Measurements from ENCODE around the gene DRICH1. TPM values are rescaled to one million over a fixed set of nuclear protein-coding genes. Genes with fewer than 3 reads are reported as not detected.
"Not testable (repeated sequence)": the region's sequence is repeated elsewhere in the genome, so short reads cannot be mapped to it uniquely, and the experiment has no call there.

DRICH1 gene
- total and polyA plus RNA-seq, 2 experiments from 2014 or later = not detected

DNA sequence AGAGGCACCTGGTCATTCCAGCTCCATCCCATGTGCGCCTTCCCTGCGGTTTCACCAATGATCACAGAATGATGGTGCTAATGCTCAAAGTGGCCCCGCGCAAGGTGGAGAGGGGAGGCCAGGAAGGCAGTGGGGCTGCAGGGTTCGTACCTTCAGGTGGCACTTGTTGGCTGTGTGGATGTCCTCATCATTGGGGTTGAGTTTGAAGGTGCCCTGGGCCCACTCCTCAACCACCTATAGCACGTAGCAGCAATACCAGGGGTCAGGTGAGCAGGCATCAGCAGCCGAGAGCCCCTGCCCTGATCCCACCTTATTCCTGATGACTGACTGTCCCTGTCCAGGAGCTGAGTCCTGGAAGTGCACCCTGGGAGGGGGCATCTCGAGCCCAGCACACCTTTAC is 20.6 kb upstream of the DRICH1 start:
- no peak overlapping the region for H3K4me2 ChIP-seq (ENCODE audit: unreplicated experiment)
- in situ Hi-C loops (cut with MboI) = no loop called here
- TF ChIP-seq EZH2 (IDR thresholded peaks at IDR 0.05; ENCODE audit: insufficient read depth, poor library complexity, severe bottlenecking) = no peak
- TF ChIP-seq EZH2phosphoT487 (IDR thresholded peaks at IDR 0.05; ENCODE audit: insufficient read depth, low read depth) = no peak

DNA sequence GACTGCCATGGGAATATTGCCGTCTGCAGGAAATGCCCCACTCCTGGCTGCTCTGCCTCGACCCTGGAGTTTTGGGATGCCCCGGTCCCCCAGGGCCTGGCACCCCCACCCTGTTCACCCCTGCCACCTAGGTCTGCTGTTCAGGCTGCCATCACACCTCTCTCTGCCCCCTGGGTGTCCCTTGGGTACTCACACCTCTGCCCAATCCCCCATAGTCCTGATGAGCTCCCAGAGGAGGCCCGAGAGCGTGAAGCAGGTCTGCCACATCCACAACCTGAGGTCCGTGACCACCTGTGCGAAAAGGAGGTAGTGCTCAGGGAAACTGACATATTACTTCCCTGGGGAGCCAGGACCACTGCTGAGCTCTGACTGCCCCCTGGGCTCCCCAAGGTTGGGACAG is 20.2 kb upstream of the DRICH1 start:
- H3K27me3 ChIP-seq (replicated peaks; ENCODE audit: insufficient read depth) = no peaks in the 10 kb centered on the region
- no peak overlapping the region for H2AFZ ChIP-seq
- H3K36me3 ChIP-seq (ENCODE audit: low read depth) = no peaks in the 10 kb centered on the region
- no peaks in the 10 kb centered on the region for H3K9me3 ChIP-seq (ENCODE audit: low read depth)
- no peaks in the 10 kb centered on the region for H3K79me2 ChIP-seq (ENCODE audit: insufficient read depth)
- H4K20me1 ChIP-seq (ENCODE audit: insufficient read depth) = no peaks in the 10 kb centered on the region
- no peak for DNase-seq
- no peak overlapping the region for H3K9ac ChIP-seq
- no peak overlapping the region for H3K27ac ChIP-seq
- no peak overlapping the region for H3K4me3 ChIP-seq
- TF ChIP-seq EZH2 (IDR thresholded peaks at IDR 0.05; ENCODE audit: insufficient read depth, poor library complexity, severe bottlenecking) = no peak
- no peak for TF ChIP-seq EZH2phosphoT487 (IDR thresholded peaks at IDR 0.05; ENCODE audit: insufficient read depth, low read depth)
- H3K4me1 ChIP-seq (ENCODE audit: insufficient read depth) = no peaks in the 10 kb centered on the region
- H3F3A ChIP-seq (ENCODE audit: insufficient read depth) = no peaks in the 10 kb centered on the region
- in situ Hi-C loops (cut with MboI) = no loop called here
- 91 to 97% methylated on average over 5 to 7 of the region's 7 CpGs for WGBS, 2 experiments (ENCODE audit: low coverage in 1 of 2, low lambda C conversion rate in 2 of 2, missing lambda C conversion rate in 2 of 2)
- H3K9me2 ChIP-seq (ENCODE audit: insufficient read depth) = no peaks in the 10 kb centered on the region
- no peak overlapping the region for H3K4me2 ChIP-seq (ENCODE audit: unreplicated experiment)

More for the DNA sequence above, 20.6 kb upstream of the DRICH1 start:
- Histone ChIP-seq H3K9me3 (ENCODE audit: low read depth) (no peaks in the 10 kb centered on the region), H3K27me3 (replicated peaks; ENCODE audit: insufficient read depth) (no peaks in the 10 kb centered on the region), H3K4me1 (ENCODE audit: insufficient read depth) (no peaks in the 10 kb centered on the region), H3K36me3 (ENCODE audit: low read depth) (no peaks in the 10 kb centered on the region), H3K79me2 (ENCODE audit: insufficient read depth) (no peaks in the 10 kb centered on the region), H3K27ac (no peak overlapping the region), H4K20me1 (ENCODE audit: insufficient read depth) (no peaks in the 10 kb centered on the region), H3K4me3 (no peak overlapping the region), H3K9me2 (ENCODE audit: insufficient read depth) (no peaks in the 10 kb centered on the region), H2AFZ (no peak overlapping the region), H3K9ac (no peak overlapping the region), H3F3A (ENCODE audit: insufficient read depth) (no peaks in the 10 kb centered on the region)
- DNase-seq = no peak
- WGBS, 2 experiments (ENCODE audit: low coverage in 1 of 2, low lambda C conversion rate in 2 of 2, missing lambda C conversion rate in 2 of 2) = 81 to 85% methylated on average over 8 of the region's 8 CpGs

DNA sequence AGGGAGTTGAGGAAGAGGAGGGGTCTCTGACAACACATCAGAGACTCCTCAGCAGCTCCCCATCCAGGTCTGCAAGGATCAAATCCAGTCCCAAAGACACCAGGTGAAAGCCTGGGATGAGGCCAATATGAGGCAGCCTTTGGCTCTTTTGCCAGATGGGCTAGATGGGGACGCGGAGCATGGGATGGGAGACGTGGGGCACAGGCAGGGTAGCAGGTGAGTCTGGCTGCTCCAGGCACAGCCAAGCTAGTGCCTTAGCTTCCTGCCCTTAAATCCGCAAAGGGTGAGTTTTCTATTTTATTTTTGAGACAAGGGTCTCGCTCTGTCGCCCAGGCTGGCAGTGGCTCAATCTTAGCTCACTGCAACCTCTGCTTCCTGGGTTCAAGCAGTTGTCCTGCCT is 19.6 kb upstream of the DRICH1 start:
- Histone ChIP-seq H4K20me1 (ENCODE audit: insufficient read depth) (no peaks in the 10 kb centered on the region), H3K27me3 (replicated peaks; ENCODE audit: insufficient read depth) (no peaks in the 10 kb centered on the region), H3K4me2 (ENCODE audit: unreplicated experiment) (no peak overlapping the region), H2AFZ (no peak overlapping the region), H3K9me3 (ENCODE audit: low read depth) (no peaks in the 10 kb centered on the region), H3K79me2 (ENCODE audit: insufficient read depth) (no peaks in the 10 kb centered on the region), H3K4me1 (ENCODE audit: insufficient read depth) (no peaks in the 10 kb centered on the region), H3K27ac (no peak overlapping the region), H3K36me3 (ENCODE audit: low read depth) (no peaks in the 10 kb centered on the region), H3F3A (ENCODE audit: insufficient read depth) (no peaks in the 10 kb centered on the region), H3K4me3 (no peak overlapping the region), H3K9ac (no peak overlapping the region), H3K9me2 (ENCODE audit: insufficient read depth) (no peaks in the 10 kb centered on the region)
- WGBS, 2 experiments (ENCODE audit: low coverage in 1 of 2, low lambda C conversion rate in 2 of 2, missing lambda C conversion rate in 2 of 2) = 85 to 86% methylated on average over 6 of the region's 6 CpGs
- in situ Hi-C loops (cut with MboI) = no loop called here
- TF ChIP-seq EZH2phosphoT487 (IDR thresholded peaks at IDR 0.05; ENCODE audit: insufficient read depth, low read depth) (no peak), EZH2 (IDR thresholded peaks at IDR 0.05; ENCODE audit: insufficient read depth, poor library complexity, severe bottlenecking) (no peak)
- DNase-seq = no peak

DNA sequence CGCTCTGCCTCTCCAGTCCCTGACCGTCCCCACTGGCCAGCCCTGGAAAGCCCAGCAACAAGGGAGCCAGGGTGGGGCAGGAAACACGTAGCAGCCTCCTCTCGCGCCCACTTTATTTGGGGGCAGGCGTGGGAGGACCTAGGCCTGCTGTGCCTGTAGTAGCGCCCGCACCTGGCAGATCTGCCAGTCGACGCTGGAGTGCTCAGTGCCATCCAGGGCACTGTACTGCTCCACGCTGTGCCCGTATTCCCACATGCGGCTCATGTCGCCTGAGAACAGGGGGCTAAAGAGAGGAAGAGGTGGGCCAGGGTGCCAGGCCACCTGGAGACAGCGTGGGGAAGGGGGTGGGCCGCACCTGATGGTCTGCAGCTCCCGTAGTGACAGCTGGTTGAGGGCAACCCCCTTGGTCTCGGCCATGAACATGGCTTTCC is 17.0 kb upstream of the DRICH1 start:
- Histone ChIP-seq H2AFZ (no peak overlapping the region), H3K27me3 (replicated peaks; ENCODE audit: insufficient read depth) (no peaks in the 10 kb centered on the region), H3K4me3 (no peak overlapping the region), H3K9me2 (ENCODE audit: insufficient read depth) (no peaks in the 10 kb centered on the region), H4K20me1 (ENCODE audit: insufficient read depth) (no peaks in the 10 kb centered on the region), H3K9ac (no peak overlapping the region), H3K9me3 (ENCODE audit: low read depth) (no peaks in the 10 kb centered on the region), H3K36me3 (ENCODE audit: low read depth) (no peaks in the 10 kb centered on the region), H3K27ac (no peak overlapping the region), H3F3A (ENCODE audit: insufficient read depth) (no peaks in the 10 kb centered on the region), H3K4me1 (ENCODE audit: insufficient read depth) (no peaks in the 10 kb centered on the region), H3K4me2 (ENCODE audit: unreplicated experiment) (no peak overlapping the region), H3K79me2 (ENCODE audit: insufficient read depth) (no peaks in the 10 kb centered on the region)
- 87 to 89% methylated on average over 15 to 18 of the region's 18 CpGs for WGBS, 2 experiments (ENCODE audit: low coverage in 1 of 2, low lambda C conversion rate in 2 of 2, missing lambda C conversion rate in 2 of 2)
- TF ChIP-seq EZH2 (IDR thresholded peaks at IDR 0.05; ENCODE audit: insufficient read depth, poor library complexity, severe bottlenecking) (no peak), EZH2phosphoT487 (IDR thresholded peaks at IDR 0.05; ENCODE audit: insufficient read depth, low read depth) (no peak)
- no peak for DNase-seq
- in situ Hi-C loops (cut with MboI) = no loop called here

DNA sequence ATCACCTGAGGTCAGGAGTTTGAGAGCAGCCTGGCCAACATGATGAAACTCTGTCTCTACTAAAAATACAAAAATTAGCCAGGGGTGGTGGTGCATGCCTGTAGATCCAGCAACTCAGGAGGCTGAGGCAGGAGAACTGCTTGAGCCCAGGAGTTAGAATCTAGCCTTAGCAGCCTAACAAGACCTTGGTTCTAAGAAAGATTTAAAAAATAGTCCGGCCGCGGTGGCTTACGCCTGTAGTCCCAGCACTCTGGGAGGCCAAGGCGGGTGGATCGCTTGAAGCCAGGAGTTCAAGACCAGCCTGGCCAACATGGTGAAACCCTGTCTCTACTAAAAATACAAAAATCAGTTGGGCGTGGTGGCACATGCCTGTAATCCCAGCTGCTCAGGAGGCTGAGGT is 14.4 kb upstream of the DRICH1 start:
- 94 to 97% methylated on average over 6 to 7 of the region's 7 CpGs for WGBS, 2 experiments (ENCODE audit: low coverage in 1 of 2, low lambda C conversion rate in 2 of 2, missing lambda C conversion rate in 2 of 2)
- in situ Hi-C loops (cut with MboI); H2AFZ ChIP-seq: not testable (repeated sequence)

DNA sequence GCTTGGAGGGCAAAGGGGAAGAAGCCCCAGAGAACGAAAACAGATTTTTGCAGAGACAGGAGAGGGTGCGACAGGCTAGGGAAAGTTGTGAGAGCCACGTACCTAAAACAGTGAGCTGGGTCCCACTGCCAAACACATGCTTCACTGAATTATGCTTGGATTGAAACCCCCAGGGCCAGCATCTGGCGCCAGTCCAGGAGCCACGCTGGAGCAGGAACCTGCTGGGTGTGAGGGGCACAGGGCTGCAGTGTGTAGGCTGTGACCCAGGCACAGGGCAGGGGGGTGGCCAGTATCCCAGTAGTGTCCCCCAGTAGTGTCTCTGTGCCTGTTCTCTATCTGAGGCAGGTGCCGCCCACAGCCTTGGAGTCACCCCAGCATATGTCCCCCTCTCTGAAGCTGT is 8.1 kb upstream of the DRICH1 start:
- H3K79me2 ChIP-seq (ENCODE audit: insufficient read depth); H3K4me2 ChIP-seq (ENCODE audit: unreplicated experiment); H3K27me3 ChIP-seq (replicated peaks; ENCODE audit: insufficient read depth); H4K20me1 ChIP-seq (ENCODE audit: insufficient read depth); in situ Hi-C loops (cut with MboI); H3K9me2 ChIP-seq (ENCODE audit: insufficient read depth); H3K4me3 ChIP-seq; H3K27ac ChIP-seq; H2AFZ ChIP-seq; H3K36me3 ChIP-seq (ENCODE audit: low read depth); DNase-seq; H3K9me3 ChIP-seq (ENCODE audit: low read depth); H3F3A ChIP-seq (ENCODE audit: insufficient read depth); H3K4me1 ChIP-seq (ENCODE audit: insufficient read depth); H3K9ac ChIP-seq: not testable (repeated sequence)
- WGBS, 2 experiments (ENCODE audit: low coverage in 1 of 2, low lambda C conversion rate in 2 of 2, missing lambda C conversion rate in 2 of 2) = 69 to 73% methylated on average over 5 to 6 of the region's 6 CpGs

More for the DNA sequence above, 14.4 kb upstream of the DRICH1 start:
- not testable (repeated sequence) for H3K9me2 ChIP-seq (ENCODE audit: insufficient read depth); H3F3A ChIP-seq (ENCODE audit: insufficient read depth); H3K9me3 ChIP-seq (ENCODE audit: low read depth); H3K4me1 ChIP-seq (ENCODE audit: insufficient read depth); H3K36me3 ChIP-seq (ENCODE audit: low read depth); H3K4me2 ChIP-seq (ENCODE audit: unreplicated experiment); H3K4me3 ChIP-seq; H3K27ac ChIP-seq; H3K79me2 ChIP-seq (ENCODE audit: insufficient read depth); H3K9ac ChIP-seq; H4K20me1 ChIP-seq (ENCODE audit: insufficient read depth); DNase-seq; H3K27me3 ChIP-seq (replicated peaks; ENCODE audit: insufficient read depth)
